HG03442 (cell line): Measurements from ENCODE around the gene DPYSL5.
A peak's percentile ranks its signal among the peaks of the same experiment; 100 is the strongest.
"Not testable (repeated sequence)": the region's sequence is repeated elsewhere in the genome, so short reads cannot be mapped to it uniquely, and the experiment has no call there.

ENCODE experiments used
- ATAC-seq: cut with Tn5 transposase; IDR thresholded peaks from one replicate; pipeline ENCODE4 v1.9.1; 2021; ENCODE audit warnings: mild to moderate bottlenecking, moderate library complexity; ENCODE audit not compliant: unreplicated experiment

DPYSL5 gene

DNA sequence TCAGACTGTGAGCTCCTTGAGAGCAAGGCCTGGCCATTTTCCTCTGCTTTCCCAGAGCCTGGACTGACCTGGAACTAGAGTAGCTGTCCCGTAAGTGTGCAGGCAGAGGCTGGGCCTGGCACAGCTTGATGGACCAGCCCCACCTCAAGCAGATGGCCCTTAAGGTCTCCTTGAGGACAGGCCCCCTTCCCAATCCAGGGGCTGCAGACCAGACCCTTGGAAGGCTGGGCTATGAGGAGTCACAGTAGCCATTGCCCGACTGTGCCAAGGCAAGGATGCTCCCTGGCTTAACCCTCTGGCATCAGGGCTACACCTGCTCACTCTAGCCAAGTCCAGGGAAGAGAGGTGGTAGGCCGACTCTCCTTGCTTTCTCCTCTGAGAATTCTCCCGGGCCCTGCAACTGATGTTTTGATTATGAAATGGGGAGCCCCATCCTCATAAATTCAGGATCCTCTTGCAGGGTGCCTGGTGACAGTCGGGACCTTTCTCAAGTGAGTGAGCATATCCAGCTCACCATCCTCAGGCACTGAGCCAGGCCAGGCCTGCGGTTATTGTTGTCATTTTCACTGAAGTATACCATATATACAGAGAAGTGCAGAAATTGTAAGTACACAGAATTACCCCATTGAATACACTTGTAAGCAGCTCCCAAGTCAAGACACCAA is 51.7 kb downstream of the DPYSL5 start:
- ATAC-seq = no peak

DNA sequence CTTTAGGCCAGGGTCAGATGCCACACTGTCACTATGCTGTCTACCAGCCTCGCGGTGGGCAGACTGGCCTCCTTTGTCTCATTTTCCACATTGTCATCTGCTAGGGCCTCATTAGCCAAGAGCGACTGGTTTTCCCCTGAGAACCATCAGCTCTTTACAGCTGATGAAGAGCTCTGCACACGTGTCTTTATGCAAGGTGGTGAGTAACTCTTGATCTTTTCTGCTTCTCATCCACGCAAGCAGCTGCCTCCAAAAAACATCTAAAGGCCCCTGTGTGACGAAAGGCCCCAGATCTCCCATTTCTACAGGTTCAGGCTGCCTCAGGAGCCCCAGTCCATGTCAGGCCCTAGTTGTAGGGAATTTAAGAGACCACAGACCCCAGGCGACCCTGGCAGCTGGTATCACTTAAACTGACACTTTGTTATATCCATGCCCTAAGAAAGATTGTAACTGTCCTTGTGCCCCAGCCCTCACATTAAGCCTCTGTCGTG is 52.9 kb downstream of the DPYSL5 start:
- ATAC-seq = no peak

DNA sequence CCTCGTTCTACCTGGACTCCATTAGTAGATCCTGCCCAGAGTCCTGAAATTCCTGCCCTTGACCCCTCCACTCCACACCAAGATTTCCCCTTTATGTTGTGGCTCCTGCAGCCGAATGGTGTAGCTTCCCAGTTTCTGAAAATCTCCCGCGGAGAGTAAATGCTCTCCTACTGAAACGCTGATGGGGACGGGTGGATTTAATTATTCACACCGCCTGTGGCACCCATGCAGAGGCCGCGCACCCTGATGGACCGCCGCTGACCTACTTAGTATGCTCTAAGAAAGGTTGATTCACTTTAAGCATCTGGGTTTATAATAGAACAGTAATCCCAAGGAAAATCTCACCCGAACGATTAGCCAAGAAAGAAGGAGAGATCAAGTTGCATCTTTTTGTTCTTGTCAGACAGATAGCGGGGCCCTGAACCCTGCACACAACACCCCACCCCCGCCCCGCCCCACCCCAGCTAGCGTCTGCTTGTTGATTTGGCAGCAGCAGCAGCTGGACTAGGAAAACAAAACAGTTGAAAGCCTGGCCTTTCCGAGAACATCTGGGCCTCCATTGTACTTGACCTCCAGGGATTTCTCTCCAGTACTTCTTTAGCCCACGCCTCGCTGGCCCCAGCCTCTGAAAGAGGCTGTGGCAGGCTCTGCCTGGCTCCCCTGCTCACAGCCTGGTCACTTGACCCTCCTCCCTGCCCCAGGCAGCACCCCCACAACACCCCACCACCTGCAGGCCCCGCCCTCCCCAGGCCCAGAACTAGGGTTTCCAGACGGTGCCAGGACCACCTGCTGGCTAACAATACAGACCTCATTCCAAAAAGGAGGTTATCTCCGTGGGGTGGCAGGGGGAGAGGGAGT is 53.6 kb downstream of the DPYSL5 start:
- no peak for ATAC-seq

DNA sequence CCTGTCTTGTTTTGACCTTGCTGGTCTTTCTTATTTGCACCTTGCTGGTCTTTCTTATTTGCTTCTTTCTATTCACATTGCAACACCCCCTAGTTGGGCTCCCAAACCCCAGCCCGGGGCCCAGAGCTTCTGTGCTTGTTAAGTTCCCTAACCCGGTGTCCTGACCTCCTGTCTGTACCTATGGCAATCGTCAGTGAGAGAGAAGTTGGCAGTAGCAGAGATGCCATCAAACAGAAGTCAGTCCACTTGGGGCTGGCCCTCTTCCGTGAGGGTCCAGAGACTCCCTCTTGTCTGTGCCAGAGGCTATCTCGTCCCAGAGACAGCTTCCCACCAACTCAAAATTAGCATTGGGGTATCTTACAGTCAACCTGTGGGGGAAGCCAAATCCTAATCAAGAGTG is 55.7 kb downstream of the DPYSL5 start:
- ATAC-seq = no peak

DNA sequence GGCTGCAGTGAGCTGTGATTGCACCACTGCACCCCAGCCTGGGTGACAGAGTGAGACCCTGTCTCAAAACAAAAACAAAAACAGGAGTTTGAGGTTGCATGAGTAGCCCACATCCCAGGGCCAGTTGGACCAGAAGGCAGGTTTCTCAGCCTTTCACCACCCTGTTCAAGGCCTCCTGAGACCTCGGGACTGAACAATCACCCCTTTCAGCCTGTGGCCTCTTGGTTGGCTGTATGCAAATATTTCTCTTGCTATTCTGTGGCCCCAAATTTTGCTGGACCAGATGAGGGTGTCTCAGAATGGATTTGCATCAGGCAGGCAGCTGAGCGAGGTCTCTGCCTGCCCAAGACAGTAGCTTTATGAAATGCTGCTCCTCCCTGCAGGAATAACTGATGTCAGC is 56.9 kb downstream of the DPYSL5 start:
- peak; percentile 64 for ATAC-seq

DNA sequence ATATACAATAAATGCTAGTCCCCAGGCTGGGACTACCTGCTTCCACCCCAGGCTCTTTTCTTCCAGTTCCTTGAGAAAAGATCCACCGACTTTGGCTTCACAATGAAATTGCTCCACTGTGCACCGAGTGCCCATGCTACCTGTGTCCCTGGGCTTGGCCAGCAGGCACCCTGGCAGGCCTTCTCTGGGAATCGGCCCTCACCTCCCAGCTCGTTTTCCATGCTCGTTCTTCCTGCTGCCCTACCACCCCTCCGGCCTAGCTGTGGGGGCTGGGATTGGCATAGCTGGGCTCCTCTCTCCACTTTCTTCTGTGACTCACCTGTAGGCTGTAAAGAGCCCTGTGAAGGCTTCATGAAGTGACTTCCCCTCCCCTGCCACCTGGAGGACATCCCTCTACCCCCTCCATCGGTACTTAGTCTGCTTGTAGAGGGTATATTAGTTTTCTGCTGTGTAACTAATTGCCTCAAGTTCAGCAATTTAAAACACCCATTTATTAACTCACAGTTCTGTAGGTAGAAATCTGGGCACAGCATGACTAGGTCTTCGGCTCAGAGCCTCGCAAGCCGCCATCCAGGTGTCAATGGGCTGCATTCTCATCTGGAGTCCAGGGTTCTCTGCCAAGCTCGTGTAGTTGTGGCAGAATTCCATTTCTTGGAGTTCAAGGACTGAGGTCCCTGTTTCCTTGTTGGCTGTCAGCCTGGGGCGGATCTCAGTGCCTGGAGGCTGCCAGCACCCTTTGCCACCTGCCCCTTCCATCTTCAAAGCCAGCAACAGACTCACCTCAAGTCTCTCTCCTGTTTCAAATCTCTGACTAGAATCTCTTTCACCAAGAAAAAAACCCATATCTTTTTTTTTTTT is 57.6 kb downstream of the DPYSL5 start:
- ATAC-seq = no peak

DNA sequence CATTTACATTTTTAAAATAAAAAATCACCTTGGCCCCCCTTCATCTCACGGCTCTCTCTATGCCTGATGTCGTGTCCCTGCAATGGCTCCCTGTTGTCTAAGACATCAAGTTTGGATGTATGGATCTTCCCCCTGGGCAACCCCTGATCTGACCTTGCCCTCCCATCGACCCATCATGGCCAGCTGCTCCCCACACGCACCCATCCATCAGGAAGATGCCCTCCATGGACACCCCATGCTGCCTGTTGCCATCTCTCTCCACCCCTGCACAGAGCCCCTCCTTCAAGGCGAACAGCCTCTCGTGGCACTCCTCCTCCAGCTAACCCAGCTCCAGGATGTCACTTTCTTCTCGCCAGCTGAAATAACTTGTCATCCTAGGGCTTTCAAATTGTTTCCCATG is 59.5 kb downstream of the DPYSL5 start:
- no peak for ATAC-seq

DNA sequence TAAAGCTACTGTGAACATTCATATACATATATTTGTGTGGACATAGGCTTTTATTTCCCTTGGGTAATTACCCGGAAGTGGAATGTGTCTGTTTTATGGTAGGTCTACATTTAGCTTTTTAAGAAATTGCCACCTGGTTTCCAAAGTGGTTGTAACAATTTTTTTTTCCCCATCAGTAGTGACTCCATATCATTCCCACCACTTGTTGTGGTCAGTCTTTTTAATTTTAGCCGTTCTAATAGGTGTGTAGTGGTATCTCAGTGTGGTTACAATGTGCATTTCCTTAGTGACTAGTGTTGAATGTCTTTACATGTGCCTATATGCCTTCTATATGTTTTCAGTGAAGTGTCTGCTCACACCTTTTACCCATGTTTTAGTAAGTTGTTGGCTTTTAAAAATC is 62.2 kb downstream of the DPYSL5 start:
- no peak for ATAC-seq

DNA sequence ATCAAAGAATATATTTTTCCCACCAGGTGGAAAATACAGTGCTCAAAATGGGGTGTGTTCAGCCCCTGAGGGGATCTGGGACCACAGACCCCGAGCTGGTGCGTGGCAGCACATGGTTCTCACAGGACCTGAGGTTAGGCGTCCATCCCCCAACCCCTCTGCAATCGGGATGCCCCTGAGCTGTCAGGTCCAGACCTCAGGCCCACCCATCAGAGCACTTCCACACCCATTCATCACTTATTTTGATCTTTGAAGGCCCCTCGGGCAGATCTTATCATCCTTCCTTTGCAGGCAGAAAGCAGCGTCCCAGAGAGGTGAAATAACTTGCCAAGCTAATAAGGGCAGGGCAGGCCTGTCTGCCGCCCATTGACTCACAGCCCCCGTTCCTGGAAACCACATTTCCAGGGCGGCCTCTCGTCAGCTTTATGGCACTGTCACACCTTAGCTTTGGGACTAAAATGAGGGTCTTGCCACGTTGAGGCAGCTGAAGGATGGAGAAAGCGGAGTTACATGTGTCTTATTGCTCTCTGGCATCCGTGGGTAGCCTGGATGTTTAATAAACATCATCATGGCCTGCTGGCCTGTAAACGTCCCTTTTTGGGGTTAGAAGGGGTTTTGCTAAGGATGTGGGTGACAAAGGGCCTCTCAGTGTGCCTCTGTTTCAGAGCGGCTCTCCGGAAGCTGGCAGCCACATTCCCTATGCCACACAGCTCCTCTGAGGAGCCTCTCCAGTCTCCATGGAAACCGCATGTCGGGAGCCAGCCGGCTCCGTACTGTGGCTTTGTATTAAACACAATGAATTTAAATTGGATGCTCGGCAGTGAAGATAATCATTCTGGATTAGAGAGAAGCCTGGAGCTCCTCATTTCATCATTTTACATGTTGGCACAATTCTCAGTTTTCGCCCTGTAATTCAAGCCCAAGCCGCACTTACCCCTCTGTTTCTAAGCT is 64.3 kb downstream of the DPYSL5 start:
- ATAC-seq = no peak

DNA sequence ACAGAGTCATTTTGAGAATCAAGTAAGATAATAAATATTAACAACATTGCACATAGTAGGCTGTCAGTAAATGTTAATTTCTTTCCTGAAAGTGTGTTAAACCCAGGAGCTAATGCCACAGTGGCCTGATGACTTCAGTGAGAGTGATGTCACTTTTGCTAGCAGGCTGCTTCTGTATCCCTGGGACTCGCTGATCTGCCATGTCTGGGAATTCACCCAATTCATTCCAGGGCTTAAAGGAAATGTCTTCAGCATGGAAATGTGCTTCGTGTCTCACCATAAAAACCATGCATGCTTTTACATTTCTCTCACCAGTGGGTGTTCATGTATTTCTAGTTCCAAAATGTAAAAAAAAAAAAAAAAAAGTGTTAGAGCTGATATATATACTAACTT is 65.7 kb downstream of the DPYSL5 start:
- no peak for ATAC-seq

DNA sequence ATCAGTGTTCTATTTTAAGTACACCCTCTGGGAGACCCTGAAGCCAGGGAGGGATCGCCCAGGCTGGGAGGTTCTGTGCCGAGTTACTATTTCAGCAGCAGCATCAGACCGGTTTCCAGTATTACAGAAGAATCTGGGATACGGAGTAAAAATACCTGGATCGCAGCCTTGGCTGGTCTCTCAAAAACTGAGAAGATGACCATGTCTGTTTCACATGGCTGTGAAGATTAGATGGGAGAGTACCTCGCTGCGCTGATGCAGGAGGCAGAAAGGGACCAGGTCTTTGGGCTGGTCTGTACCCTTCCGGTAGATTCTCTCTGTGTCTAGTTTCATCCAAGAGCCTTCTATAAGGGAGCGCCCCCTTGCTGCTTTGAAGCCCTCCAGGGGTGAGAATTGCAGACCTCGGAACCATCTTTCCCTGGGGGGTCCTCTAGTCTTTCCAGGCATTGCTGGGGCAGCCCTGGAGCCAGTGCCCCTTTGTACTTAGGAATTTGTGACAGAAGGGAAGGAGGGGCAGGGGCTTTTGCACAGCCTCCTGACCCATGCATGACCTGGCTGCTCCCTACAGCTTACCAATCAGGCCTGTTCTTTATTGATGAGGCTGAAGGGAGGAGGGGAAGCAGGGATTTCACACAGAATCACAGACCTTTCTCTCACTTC is 66.2 kb downstream of the DPYSL5 start:
- ATAC-seq = no peak

DNA sequence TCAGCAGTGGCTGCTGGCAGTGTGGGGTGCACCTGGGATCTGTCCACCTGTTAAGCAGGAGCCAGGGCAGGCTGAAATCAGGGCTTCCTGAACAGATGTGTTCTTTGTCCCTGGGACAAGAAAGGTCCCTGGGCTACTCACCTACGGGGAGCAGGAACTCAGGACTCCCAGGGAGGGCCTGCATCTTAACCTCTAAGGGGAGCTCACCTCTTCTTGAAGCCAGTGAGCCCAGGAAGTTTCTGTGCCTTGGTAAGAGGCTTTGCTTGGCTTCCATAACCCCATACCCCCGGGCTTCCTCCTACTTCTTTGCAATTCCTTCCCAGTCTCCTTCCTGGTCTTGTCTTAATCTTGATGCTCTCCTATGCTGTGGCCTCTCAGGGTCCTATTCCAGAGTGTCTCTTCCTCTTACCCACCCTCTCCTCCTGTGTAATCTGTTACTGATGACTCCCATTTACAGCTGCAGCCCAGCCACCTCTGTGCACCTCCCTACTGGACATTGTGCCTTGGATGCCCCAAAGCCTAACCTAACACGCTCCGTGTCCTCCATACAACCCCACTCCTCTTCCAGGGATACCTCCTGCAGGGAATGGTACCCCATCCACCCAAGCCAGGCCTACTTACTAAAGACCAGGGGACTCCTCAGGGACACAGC is 66.9 kb downstream of the DPYSL5 start:
- ATAC-seq = no peak

DNA sequence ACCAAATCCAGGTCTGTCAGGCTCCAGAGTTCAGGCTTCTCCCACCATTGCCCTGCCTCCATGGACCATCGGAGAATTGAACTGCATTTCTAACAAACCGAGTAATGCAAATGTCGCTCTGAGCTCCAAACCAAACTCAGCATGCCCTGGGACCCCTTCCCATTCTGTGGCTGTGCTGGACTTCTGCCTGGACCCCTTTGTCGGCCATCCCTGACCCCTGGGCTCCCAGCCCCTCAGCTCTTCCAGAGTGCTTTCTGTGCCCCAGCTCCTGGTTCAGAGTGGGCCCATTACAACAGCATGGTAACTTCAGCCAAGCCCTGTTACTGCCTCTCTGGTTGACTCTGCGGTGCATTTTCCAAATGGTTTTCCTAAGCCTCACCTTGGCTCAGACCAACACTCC is 67.4 kb downstream of the DPYSL5 start:
- ATAC-seq = no peak

DNA sequence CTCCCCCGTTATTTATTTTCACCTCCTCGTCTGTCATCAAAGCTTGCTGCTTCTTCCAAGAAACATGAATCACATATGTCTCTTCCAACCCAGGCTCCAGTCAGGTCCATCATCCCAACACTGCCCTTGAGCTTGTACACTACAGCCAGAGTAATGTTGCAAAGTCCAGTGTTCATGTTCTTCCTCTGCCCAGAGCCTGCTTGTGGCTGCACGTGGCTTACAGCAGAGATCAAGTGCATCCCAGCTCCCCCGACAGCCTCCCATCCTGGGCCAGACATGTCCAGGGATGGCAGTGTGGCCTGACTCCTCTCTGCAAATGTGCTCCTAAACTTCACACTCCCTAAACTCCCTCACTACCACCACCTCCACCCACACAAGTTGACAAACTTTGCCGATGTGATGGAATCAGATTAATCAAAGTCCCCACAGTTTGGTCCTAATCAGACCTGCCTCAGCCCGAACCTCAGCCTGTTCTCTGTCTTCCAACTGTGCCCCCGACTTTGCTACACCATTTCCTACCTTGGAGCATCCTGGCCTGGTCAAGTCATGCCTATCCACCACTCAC is 68.3 kb downstream of the DPYSL5 start:
- ATAC-seq = no peak

DNA sequence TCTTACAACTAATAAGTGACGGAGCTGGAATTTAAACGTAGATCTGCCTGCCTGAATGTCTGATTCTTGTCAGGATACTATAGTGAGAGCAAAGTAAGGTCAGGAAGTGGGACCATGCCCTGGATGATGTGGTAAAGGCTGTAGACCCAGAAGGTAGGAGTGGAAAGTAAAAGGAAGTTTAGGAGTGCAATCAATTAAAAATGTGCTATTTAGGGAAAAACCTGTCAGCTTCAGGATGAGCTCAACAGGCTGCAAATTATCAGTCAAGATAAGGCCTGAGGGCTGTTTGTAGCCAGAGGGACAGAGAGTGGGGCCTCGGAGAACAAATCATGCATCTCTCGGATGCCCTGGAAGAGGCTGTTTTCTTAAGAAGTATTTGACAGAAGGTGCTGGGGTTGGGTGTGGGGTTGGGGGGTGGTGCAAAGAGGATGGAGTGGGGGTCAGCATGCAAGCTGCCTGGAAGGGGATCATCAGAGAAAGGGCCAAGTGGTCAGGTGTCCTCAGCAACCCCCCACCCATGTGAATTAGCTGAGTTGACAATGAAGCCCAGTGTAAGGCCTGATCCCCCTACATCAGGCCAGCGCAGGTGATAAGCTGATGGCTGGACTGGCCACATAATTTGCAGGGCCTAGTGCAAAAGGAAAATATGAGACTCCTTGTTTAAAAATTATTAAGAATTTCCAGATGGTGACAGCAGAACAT is 69.4 kb downstream of the DPYSL5 start:
- no peak for ATAC-seq

DNA sequence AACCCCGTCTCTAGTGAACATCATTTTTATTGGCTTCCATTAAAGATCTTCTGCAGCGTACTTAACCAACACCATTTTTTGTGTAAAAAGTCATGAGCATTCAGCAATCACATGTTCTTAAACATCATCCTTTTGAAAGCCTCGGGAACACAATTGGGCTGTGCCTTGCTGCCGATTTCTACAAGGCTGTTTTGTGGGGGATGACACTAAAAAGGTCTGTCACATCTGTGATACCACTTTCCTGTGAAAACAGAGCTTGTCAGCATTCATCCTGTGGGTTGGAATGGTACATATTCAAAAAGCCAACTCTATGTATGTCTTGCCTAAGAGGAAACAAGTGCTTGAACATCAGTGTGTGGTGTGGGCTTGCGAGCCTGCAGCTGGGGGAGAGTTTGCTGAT is 73.4 kb downstream of the DPYSL5 start:
- ATAC-seq = no peak

DNA sequence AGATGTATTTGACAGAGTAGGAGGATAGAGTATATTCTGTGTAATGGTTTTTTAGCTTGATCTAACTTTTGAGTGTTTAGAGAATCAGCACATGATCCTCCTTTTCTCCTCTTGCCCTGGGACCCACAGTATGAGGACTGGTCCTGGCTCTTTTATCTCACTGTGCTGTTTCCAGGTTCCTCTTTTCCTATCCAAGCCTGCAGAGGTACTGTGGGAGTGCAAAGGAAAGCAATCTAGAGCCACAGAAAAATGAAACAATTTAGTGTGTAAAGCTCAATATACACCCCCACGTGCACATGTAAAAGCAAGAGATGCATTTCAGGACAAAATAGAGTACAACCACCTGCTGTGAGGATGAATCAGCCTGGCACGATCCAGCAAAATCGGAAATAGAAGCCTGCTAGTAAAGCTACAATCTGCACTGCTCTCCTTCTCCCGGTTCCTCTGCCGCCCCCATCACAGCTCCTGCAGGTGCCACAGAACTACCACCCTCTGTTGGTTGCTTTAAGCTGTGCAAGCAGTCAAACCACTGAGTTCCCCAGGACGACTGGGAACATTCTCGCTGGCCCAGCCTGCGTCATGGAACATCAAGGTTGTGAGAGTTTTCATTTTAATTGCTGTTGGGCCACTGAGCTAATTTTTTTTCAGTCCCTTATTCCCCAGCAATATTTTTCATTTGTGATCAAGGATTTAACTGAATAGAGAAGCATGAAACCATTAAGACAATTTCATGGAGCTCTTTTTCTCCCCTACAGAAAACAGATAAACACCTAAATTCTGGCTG is 74.7 kb downstream of the DPYSL5 start:
- no peak for ATAC-seq

DNA sequence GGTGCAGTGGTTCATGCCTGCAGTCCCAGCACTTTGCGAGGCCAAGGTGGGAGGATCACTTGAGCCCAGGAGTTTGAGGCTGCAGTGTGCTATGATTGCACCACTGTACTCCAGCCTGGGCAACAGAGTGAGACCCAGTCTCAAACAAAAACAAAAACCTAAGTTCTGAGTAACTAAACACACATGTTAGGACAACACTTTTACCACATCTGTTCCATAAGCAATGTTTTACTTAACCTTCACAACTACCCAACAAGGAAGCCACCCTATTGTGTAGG is 75.2 kb downstream of the DPYSL5 start:
- ATAC-seq = not testable (repeated sequence)
